Progenitor cell of endocrine pancreas (in vitro differentiated cells): Measurements from ENCODE around the gene APOC4. TPM values are rescaled to one million over a fixed set of nuclear protein-coding genes. Genes with fewer than 3 reads are reported as not detected.

Source experiments
- DNase-seq: peaks from one replicate; pipeline ENCODE4 v3.0.0; 2021; ENCODE audit warnings: low spot score; ENCODE audit not compliant: unreplicated experiment
- H3K27ac Mint-ChIP-seq: 2 replicates; pipeline ENCODE4 v1.8.0; 2021; ENCODE audit warnings: mild to moderate bottlenecking, moderate library complexity, mixed read lengths
- H3K27me3 Mint-ChIP-seq: 2 replicates; pipeline ENCODE4 v1.8.0; 2021; ENCODE audit warnings: mixed read lengths
- H3K36me3 Mint-ChIP-seq: 2 replicates; pipeline ENCODE4 v1.8.0; 2022; ENCODE audit warnings: mixed read lengths; ENCODE audit not compliant: insufficient read depth
- H3K4me1 Mint-ChIP-seq: 2 replicates; pipeline ENCODE4 v1.8.0; 2021; ENCODE audit warnings: low read depth, mixed read lengths
- H3K4me3 Mint-ChIP-seq: 2 replicates; pipeline ENCODE4 v1.8.0; 2021; ENCODE audit warnings: low read depth, mild to moderate bottlenecking, moderate library complexity, mixed read lengths
- H3K9me3 Mint-ChIP-seq: 2 replicates; pipeline ENCODE4 v1.8.0; 2021; ENCODE audit warnings: low read depth, mixed read lengths
- total RNA-seq: library from RNA; stranded (reverse); gene quantifications from 2 replicates; pipeline ENCODE4 v1.2.1, GENCODE V29; 2021
- TF ChIP-seq, protein P1 (sequence below): fragments of 200-600 bp; sonication (generic); IDR thresholded peaks from one replicate; pipeline ENCODE4 v1.5.0; 2021; ENCODE audit warnings: antibody characterized with exemption, mild to moderate bottlenecking; ENCODE audit not compliant: unreplicated experiment

Gene APOC4
- total RNA-seq, 1 donor from 2014 or later: not detected

DNA sequence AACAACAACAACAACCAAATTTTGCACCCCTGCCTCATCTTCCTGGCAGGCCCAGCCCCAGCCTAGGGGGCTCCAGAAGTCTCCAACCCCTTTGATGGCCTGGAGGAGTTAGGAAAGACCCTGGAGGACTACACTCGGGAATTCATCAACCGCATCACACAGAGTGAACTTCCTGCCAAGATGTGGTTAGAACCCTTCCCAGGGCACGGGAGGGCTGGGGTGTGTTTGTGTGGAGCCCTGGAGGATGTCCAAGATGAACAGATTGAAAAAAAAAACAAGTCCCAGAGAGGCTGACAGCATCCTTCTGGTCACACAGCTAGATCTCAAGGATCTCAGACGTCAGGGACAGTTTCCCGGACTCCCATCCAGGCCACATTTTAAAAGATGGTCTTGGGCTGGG, 14.3 kb upstream of the APOC4 start:
- no peak for DNase-seq
- H3K9me3 Mint-ChIP-seq: no peaks in the 10 kb centered on the region
- no peak overlapping the region for H3K4me3 Mint-ChIP-seq
- peaks cover 4% of the 10 kb centered on the region for H3K27me3 Mint-ChIP-seq
- peaks cover 24% of the 10 kb centered on the region for H3K4me1 Mint-ChIP-seq
- no peak overlapping the region for H3K27ac Mint-ChIP-seq
- TF ChIP-seq, protein P1, sequence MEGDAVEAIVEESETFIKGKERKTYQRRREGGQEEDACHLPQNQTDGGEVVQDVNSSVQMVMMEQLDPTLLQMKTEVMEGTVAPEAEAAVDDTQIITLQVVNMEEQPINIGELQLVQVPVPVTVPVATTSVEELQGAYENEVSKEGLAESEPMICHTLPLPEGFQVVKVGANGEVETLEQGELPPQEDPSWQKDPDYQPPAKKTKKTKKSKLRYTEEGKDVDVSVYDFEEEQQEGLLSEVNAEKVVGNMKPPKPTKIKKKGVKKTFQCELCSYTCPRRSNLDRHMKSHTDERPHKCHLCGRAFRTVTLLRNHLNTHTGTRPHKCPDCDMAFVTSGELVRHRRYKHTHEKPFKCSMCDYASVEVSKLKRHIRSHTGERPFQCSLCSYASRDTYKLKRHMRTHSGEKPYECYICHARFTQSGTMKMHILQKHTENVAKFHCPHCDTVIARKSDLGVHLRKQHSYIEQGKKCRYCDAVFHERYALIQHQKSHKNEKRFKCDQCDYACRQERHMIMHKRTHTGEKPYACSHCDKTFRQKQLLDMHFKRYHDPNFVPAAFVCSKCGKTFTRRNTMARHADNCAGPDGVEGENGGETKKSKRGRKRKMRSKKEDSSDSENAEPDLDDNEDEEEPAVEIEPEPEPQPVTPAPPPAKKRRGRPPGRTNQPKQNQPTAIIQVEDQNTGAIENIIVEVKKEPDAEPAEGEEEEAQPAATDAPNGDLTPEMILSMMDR: no peak
- H3K36me3 Mint-ChIP-seq: no peaks in the 10 kb centered on the region

DNA sequence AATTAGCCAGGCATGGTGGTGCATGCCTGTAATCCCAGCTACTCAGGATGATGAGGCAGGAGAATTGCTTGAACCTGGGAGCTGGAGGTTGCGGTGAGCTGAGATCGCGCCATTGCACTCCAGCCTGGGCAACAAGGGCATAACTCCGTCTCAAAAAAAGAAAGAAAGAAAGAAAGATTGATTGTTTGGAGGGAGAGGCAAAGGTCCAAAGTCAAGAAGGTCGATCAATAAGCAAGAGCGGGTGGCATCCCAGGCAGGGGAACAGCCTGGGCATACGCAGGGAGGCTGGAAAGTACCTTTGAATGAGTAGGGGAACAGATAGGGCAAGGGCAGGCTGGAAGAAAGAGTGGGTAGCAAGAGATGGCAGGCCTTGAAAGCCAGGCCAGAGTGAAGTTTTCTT, 11.9 kb upstream of the APOC4 start:
- H3K9me3 Mint-ChIP-seq: no peaks in the 10 kb centered on the region
- no peak for DNase-seq
- no peak overlapping the region for H3K27ac Mint-ChIP-seq

DNA sequence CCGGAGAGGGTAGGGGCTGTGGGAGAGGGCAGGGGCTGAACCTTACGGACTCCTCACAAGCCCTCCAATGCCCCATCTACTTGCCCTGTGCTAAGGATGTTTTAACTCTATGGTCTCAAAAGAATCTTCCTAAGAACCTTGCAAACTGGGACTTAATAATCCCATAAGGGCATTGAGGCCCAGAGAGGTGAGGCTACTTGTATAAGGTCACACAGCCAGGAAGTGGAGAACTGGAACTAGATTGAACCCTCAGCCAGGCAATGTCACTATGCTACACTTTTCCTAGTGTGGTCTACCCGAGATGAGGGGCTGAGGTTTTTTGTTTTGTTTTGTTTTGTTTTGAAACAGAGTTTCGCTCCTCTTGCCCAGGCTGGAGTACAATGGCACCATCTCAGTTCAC, 10.5 kb upstream of the APOC4 start:
- Mint-ChIP-seq H3K4me1 (peaks cover 17% of the 10 kb centered on the region), H3K9me3 (no peaks in the 10 kb centered on the region), H3K27ac (no peak overlapping the region), H3K4me3 (no peak overlapping the region), H3K27me3 (no peaks in the 10 kb centered on the region), H3K36me3 (no peaks in the 10 kb centered on the region)
- TF ChIP-seq, protein P1: no peak
- DNase-seq: no peak

More for the DNA sequence above, 11.9 kb upstream of the APOC4 start:
- H3K36me3 Mint-ChIP-seq: no peaks in the 10 kb centered on the region
- no peak overlapping the region for H3K4me3 Mint-ChIP-seq
- TF ChIP-seq, protein P1: no peak
- peaks cover 18% of the 10 kb centered on the region for H3K4me1 Mint-ChIP-seq
- peaks cover 4% of the 10 kb centered on the region for H3K27me3 Mint-ChIP-seq

DNA sequence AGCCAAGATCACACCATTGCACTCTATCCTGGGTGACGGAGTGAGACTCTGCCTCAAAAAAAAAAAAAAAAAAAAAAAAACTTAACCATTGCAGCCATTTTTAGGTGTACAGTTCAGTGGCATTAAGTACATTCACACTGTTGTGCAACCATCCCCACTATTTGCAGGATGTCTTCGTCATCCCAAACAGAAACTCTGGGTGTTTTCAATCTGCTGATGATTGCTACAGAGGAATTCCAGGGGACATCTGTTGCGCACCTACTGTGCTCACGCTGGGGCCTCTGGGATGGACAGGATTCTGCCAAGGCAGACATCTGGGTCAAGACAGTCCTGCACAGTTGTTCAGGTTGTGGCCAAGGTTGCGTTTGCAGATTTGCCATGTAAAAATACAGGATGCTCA, 2.4 kb upstream of the APOC4 start:
- no peak for DNase-seq
- no peaks in the 10 kb centered on the region for H3K9me3 Mint-ChIP-seq
- no peaks in the 10 kb centered on the region for H3K36me3 Mint-ChIP-seq
- H3K27ac Mint-ChIP-seq: no peak overlapping the region
- H3K4me3 Mint-ChIP-seq: no peak overlapping the region
- no peaks in the 10 kb centered on the region for H3K27me3 Mint-ChIP-seq
- H3K4me1 Mint-ChIP-seq: peaks cover 6% of the 10 kb centered on the region
- TF ChIP-seq, protein P1: no peak

DNA sequence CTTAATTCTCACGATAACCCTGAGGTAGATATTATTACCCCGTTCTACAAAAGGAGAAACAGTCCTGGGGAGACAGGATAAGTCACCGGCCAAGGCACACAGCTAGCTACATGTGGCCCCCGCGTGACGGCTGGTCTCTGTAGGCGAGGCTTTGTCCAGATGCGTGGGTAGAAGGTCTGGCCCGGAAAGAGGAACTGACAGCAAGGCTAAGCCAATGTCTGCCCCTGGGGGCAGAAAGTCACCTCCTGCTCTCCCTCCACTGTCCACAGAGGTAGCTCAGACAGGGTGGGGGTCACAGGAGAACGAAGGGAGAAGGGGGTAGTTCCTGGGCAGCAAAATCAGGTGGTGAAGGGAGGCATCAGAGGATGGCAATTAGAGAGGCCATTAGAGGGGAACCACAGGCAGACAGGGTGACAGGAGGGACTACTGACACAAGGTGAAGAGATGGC, 1.8 kb downstream of the APOC4 start:
- H3K4me3 Mint-ChIP-seq: no peak overlapping the region
- H3K27me3 Mint-ChIP-seq: no peaks in the 10 kb centered on the region

More for the DNA sequence above, 1.8 kb downstream of the APOC4 start:
- TF ChIP-seq, protein P1: no peak
- Mint-ChIP-seq H3K27ac (no peak overlapping the region), H3K4me1 (no peaks in the 10 kb centered on the region), H3K36me3 (no peaks in the 10 kb centered on the region), H3K9me3 (no peaks in the 10 kb centered on the region)
- DNase-seq: no peak
